IPS-18c (cell line): ENCODE measurements around the gene IRAK1.

Experiments
- H3K4me3 ChIP-seq: 2 replicates; pipeline ENCODE4 v1.7.0; 2013; ENCODE audit warnings: low read depth, mild to moderate bottlenecking, low read length, moderate library complexity; ENCODE audit not compliant: insufficient read depth
- H3K9me3 ChIP-seq: one replicate; pipeline ENCODE4 v1.6.1; 2013; ENCODE audit warnings: mild to moderate bottlenecking, low read length, moderate library complexity; ENCODE audit not compliant: control insufficient read depth, insufficient read depth

Gene IRAK1

GRCh38 chrX:154046031-154046781 is 26.5 kb upstream of the IRAK1 start:
- Histone ChIP-seq H3K4me3 (no peak overlapping the region), H3K9me3 (peaks cover 10% of the 10 kb centered on the region)

- no peak overlapping the region for H3K4me3 ChIP-seq
These were observed 24.4 kb upstream of the IRAK1 start for GRCh38 chrX:154044091-154044490.

GRCh38 chrX:154043003-154043763 is 23.5 kb upstream of the IRAK1 start:
- no peak overlapping the region for H3K4me3 ChIP-seq
- H3K9me3 ChIP-seq: peaks cover 11% of the 10 kb centered on the region

More at GRCh38 chrX:154044091-154044490, 24.4 kb upstream of the IRAK1 start:
- peaks cover 11% of the 10 kb centered on the region for H3K9me3 ChIP-seq

- Histone ChIP-seq H3K9me3 (peaks cover 9% of the 10 kb centered on the region), H3K4me3 (no peak overlapping the region)
These were observed 21.2 kb upstream of the IRAK1 start for GRCh38 chrX:154040863-154041262.

GRCh38 chrX:154040307-154040756 is 20.6 kb upstream of the IRAK1 start:
- Histone ChIP-seq H3K9me3 (peaks cover 9% of the 10 kb centered on the region), H3K4me3 (no peak overlapping the region)

GRCh38 chrX:154039577-154039976 is 19.9 kb upstream of the IRAK1 start:
- peaks cover 9% of the 10 kb centered on the region for H3K9me3 ChIP-seq
- no peak overlapping the region for H3K4me3 ChIP-seq

- Histone ChIP-seq H3K4me3 (no peak overlapping the region), H3K9me3 (peaks cover 7% of the 10 kb centered on the region)
These were observed 19.0 kb upstream of the IRAK1 start for GRCh38 chrX:154038656-154039055.

GRCh38 chrX:154037754-154038153 is 18.1 kb upstream of the IRAK1 start:
- H3K9me3 ChIP-seq: peaks cover 11% of the 10 kb centered on the region

GRCh38 chrX:154036513-154036912 is 16.8 kb upstream of the IRAK1 start:
- H3K4me3 ChIP-seq: no peak overlapping the region
- peaks cover 16% of the 10 kb centered on the region for H3K9me3 ChIP-seq

More at GRCh38 chrX:154037754-154038153, 18.1 kb upstream of the IRAK1 start:
- H3K4me3 ChIP-seq: no peak overlapping the region

- Histone ChIP-seq H3K9me3 (peaks cover 21% of the 10 kb centered on the region), H3K4me3 (no peak overlapping the region)
These were observed 14.1 kb upstream of the IRAK1 start for GRCh38 chrX:154033848-154034247.

- Histone ChIP-seq H3K9me3 (peaks cover 24% of the 10 kb centered on the region), H3K4me3 (no peak overlapping the region)
These were observed 13.0 kb upstream of the IRAK1 start for GRCh38 chrX:154032653-154033052.

- Histone ChIP-seq H3K4me3 (no peak overlapping the region), H3K9me3 (peaks cover 24% of the 10 kb centered on the region)
These were observed 12.5 kb upstream of the IRAK1 start for GRCh38 chrX:154032160-154032559.

GRCh38 chrX:154030715-154031305 is 11.1 kb upstream of the IRAK1 start:
- Histone ChIP-seq H3K4me3 (no peak overlapping the region), H3K9me3 (peaks cover 26% of the 10 kb centered on the region)

GRCh38 chrX:154030266-154030665 is 10.6 kb upstream of the IRAK1 start:
- no peak overlapping the region for H3K4me3 ChIP-seq
- peaks cover 26% of the 10 kb centered on the region for H3K9me3 ChIP-seq

- H3K4me3 ChIP-seq: no peak overlapping the region
These were observed 9.7 kb upstream of the IRAK1 start for GRCh38 chrX:154029439-154029838.

GRCh38 chrX:154028502-154029184 is 8.9 kb upstream of the IRAK1 start:
- Histone ChIP-seq H3K9me3 (peaks cover 30% of the 10 kb centered on the region), H3K4me3 (no peak overlapping the region)

More at GRCh38 chrX:154029439-154029838, 9.7 kb upstream of the IRAK1 start:
- H3K9me3 ChIP-seq: peaks cover 27% of the 10 kb centered on the region

- H3K4me3 ChIP-seq: no peak overlapping the region
- peaks cover 27% of the 10 kb centered on the region for H3K9me3 ChIP-seq
These were observed 8.3 kb upstream of the IRAK1 start for GRCh38 chrX:154027986-154028385.
